ENCODE measurements around the gene CRACR2A.

DNA sequence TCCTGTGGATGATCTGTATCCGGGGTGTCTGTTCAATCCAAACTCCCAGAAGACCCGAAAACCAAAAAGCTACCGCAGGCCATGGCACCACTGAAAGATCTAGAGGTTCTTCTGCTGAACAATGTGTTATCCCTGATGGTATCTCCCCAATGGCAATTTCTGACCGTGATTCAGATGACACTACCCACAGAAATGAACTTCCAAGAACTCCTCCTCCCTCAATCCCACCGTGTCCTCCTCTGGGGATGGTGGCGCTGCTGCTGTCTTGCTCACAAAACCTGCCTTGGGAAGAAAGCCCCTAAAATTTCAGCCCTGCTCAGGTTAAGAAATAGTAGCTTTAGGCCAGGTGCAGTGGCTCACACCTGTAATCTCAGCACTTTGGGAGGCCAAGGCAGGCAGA lies 7.8 kb downstream of the CRACR2A start:
- TF ChIP-seq, protein P1, sequence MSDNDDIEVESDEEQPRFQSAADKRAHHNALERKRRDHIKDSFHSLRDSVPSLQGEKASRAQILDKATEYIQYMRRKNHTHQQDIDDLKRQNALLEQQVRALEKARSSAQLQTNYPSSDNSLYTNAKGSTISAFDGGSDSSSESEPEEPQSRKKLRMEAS (IDR thresholded peaks at IDR 0.05): no peak
- TF ChIP-seq CEBPB (IDR thresholded peaks at IDR 0.05) (no peak), CREB1 (IDR thresholded peaks at IDR 0.05; ENCODE audit: low read depth) (no peak), YY1 (IDR thresholded peaks at IDR 0.05; ENCODE audit: low read depth) (no peak), EGR1 (IDR thresholded peaks at IDR 0.05) (no peak), TAF1 (IDR thresholded peaks at IDR 0.05; ENCODE audit: low read depth) (no peak)
- TF ChIP-seq, protein P2, sequence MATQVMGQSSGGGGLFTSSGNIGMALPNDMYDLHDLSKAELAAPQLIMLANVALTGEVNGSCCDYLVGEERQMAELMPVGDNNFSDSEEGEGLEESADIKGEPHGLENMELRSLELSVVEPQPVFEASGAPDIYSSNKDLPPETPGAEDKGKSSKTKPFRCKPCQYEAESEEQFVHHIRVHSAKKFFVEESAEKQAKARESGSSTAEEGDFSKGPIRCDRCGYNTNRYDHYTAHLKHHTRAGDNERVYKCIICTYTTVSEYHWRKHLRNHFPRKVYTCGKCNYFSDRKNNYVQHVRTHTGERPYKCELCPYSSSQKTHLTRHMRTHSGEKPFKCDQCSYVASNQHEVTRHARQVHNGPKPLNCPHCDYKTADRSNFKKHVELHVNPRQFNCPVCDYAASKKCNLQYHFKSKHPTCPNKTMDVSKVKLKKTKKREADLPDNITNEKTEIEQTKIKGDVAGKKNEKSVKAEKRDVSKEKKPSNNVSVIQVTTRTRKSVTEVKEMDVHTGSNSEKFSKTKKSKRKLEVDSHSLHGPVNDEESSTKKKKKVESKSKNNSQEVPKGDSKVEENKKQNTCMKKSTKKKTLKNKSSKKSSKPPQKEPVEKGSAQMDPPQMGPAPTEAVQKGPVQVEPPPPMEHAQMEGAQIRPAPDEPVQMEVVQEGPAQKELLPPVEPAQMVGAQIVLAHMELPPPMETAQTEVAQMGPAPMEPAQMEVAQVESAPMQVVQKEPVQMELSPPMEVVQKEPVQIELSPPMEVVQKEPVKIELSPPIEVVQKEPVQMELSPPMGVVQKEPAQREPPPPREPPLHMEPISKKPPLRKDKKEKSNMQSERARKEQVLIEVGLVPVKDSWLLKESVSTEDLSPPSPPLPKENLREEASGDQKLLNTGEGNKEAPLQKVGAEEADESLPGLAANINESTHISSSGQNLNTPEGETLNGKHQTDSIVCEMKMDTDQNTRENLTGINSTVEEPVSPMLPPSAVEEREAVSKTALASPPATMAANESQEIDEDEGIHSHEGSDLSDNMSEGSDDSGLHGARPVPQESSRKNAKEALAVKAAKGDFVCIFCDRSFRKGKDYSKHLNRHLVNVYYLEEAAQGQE (IDR thresholded peaks at IDR 0.05; ENCODE audit: low read depth): no peak
- TF ChIP-seq, protein P3, sequence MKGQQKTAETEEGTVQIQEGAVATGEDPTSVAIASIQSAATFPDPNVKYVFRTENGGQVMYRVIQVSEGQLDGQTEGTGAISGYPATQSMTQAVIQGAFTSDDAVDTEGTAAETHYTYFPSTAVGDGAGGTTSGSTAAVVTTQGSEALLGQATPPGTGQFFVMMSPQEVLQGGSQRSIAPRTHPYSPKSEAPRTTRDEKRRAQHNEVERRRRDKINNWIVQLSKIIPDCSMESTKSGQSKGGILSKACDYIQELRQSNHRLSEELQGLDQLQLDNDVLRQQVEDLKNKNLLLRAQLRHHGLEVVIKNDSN (IDR thresholded peaks at IDR 0.05): no peak

All from Ishikawa (cell line).